Heart left ventricle (tissue), 16 donors: Measurements from ENCODE around the gene KIDINS220. TPM values are rescaled to one million over a fixed set of nuclear protein-coding genes. Genes with fewer than 3 reads are reported as not detected.

Experiments
- ATAC-seq, 4 donors: fragments of 200-7000 bp; cut with Tn5 transposase; one replicate each; pipeline ENCODE4 v1.9.1; 2020 to 2022; ENCODE audit warnings: moderate library complexity in 4 of 4, mild to moderate bottlenecking in 3 of 4, moderate number of reproducible peaks in 1 of 4
- DNase-seq, 5 donors: peaks; one replicate each; pipeline ENCODE4 v3.0.0-alpha.2; 2020
- H3K27ac ChIP-seq, 12 donors: fragments of 200-600 bp; sonication (generic) in 4 of 12; one replicate each; pipeline versions ENCODE4 v1.5.0 to v1.8.0; 2016 to 2022; ENCODE audit warnings: mild to moderate bottlenecking in 2 of 12
- H3K27me3 ChIP-seq, 9 donors: fragments of 200-600 bp; sonication (generic) in 2 of 9; one replicate each; pipeline versions ENCODE4 v1.5.1 to v1.8.0; 2016 to 2022; ENCODE audit warnings: mild to moderate bottlenecking in 3 of 9
- H3K36me3 ChIP-seq, 9 donors: fragments of 200-600 bp; sonication (generic) in 2 of 9; one replicate each; pipeline versions ENCODE4 v1.5.0 to v1.8.0; 2018 to 2022; ENCODE audit warnings: mild to moderate bottlenecking in 2 of 9
- H3K4me1 ChIP-seq, 12 donors: fragments of 200-600 bp; sonication (generic) in 4 of 12; one replicate each; pipeline versions ENCODE4 v1.5.0 to v1.8.0; 2016 to 2022; ENCODE audit warnings: mild to moderate bottlenecking in 3 of 12
- H3K4me3 ChIP-seq, 12 donors: fragments of 200-600 bp; sonication (generic) in 4 of 12; one replicate each; pipeline versions ENCODE4 v1.5.0 to v1.8.0; 2017 to 2022; ENCODE audit warnings: mild to moderate bottlenecking in 9 of 12, moderate library complexity in 4 of 12
- H3K9me3 ChIP-seq, 12 donors: fragments of 200-600 bp; sonication (generic) in 4 of 12; one replicate each; pipeline versions ENCODE4 v1.5.0 to v1.8.0; 2016 to 2022; ENCODE audit warnings: mild to moderate bottlenecking in 1 of 12
- CTCF ChIP-seq, 12 donors: fragments of 200-600 bp; sonication (generic) in 4 of 12; IDR thresholded peaks; one replicate each; pipeline versions ENCODE4 v1.5.0 to v1.8.0; 2018 to 2022; ENCODE audit warnings: antibody characterized with exemption in 12 of 12, mild to moderate bottlenecking in 5 of 12
- POLR2A ChIP-seq, 2 donors: fragments of 450-650 bp; IDR thresholded peaks; one replicate each; pipeline ENCODE4 v1.6.1; 2017; ENCODE audit warnings: antibody characterized with exemption in 2 of 2, mild to moderate bottlenecking in 2 of 2, moderate library complexity in 2 of 2
- WGBS, 4 donors: extraction: QIAGEN DNeasy Blood & Tissue Kit in 2 of 4; methylation state at CpG; one replicate each; pipeline versions ENCODE4 v1.1.5 to v1.1.7; 2013 to 2018; 5-methylcytosine and 5-hydroxymethylcytosine counted together
- intact Hi-C, 10 donors: fragments of 100-400 bp; cut with DNase I; formaldehyde crosslinking; loops; one replicate each; pipeline versions ENCODE4 v1.11.1 to v1.14.2; 2022
- long read RNA-seq, 3 donors: library from polyadenylated mRNA; unstranded; transcript quantifications; one replicate each; pipeline ENCODE4 v2.0.0, GENCODE V29; 2020 to 2021
- polyA plus RNA-seq, 2 donors: library from polyadenylated mRNA; stranded (reverse); fragments of 200-250 nt; gene quantifications; one replicate each; pipeline ENCODE4 v1.2.3, GENCODE V29; 2013
- total RNA-seq, 9 donors: library from RNA; depleted of rRNA in 2 of 9; stranded (reverse); fragments of >200 nt in 2 of 9; fragmentation: NEBNext Ultra II Directional in 3 of 9; extraction: Animal tissue kit (Norgen Biotek cat#: 25700) in 3 of 9; gene quantifications; one replicate each; pipeline versions ENCODE4 v1.1.0 to v1.2.4, GENCODE V29; 2016 to 2023
- donor health status: ischemic (EF 13 %, LVEDD 7.1; RV severe dilation, severe dysfunction).
- donor health status: healthy with polysubstance abuse.
- donor health status: DM: no; HTN: yes; CAD: no.
- donor health status: DM: no; HTN: no; CAD: no.
- donor health status: ischemic (EF 25% LVEDD 6.9; RV normal size, moderate dysfunction).
- donor health status: ischemic (EF 25% LVEDD 5.7; RV mildly dilated, moderate dysfunction).
- donor health status: healthy.
- donor health status: DM: yes; HTN: yes; CAD: no.
- donor health status: ischemic (EF 35%, LVEDD 5.7; RV mildly dilated, moderate dysfunction).
- donor health status: nonischemic (EF 11% LVEDD 7.7; RV severe dilation, severe dysfunction).
- donor health status: DM: yes; HTN: yes; CAD: no.
- donor health status: PGD.
- donor health status: ischemic (EF 29% LVEDD 5.4; RV normal size, mild dysfunction).
- donor health status: nonischemic (EF 23%, LVEDD 6.1; RV moderate dilation, normal function).

KIDINS220 gene
- total RNA-seq (100 to 1,000 TPM in 1 of 9 donors, 10 to 100 TPM in 8; 56.5 to 108 (median 80.2) TPM), polyA plus RNA-seq (10 to 100 TPM; 22.7 to 38.4 TPM)
- long read RNA-seq, donor 1, partial matches to known transcripts, result 38 of 63 reads
- long read RNA-seq, donor 1, other reads (novel, unspliced or antisense), result 25 of 63 reads
- long read RNA-seq, donor 2, full-length matches to known transcripts, result 8 of 147 reads
- long read RNA-seq, donor 2, partial matches to known transcripts, result 90 of 147 reads
- long read RNA-seq, donor 2, other reads (novel, unspliced or antisense), result 49 of 147 reads
- long read RNA-seq, donor 3, full-length matches to known transcripts, result 1 of 82 reads
- long read RNA-seq, donor 3, partial matches to known transcripts, result 52 of 82 reads
- long read RNA-seq, donor 3, other reads (novel, unspliced or antisense), result 29 of 82 reads

GRCh38 chr2:8836971-8837794 is at the start of gene KIDINS220:
Gene KIDINS220, minus strand, starts transcription at chr2:8837613. Its CDS starts 10,520 bp downstream, at chr2:8827093.
- Histone ChIP-seq H3K27ac (peak within 1 kb of the TSS; percentile 71 to 94 (median 86)), H3K27me3 (no peaks in the 10 kb centered on the region), H3K9me3 (no peaks in the 10 kb centered on the region), H3K4me1 (peaks cover 0 to 50% (median 36%) of the 10 kb centered on the region in 12 donors), H3K36me3 (no peaks in the 10 kb centered on the region), H3K4me3 (peak within 1 kb of the TSS; percentile 71 to 99 (median 92))
- intact Hi-C loops, result loop anchor here in 1 of 10 donors (10.0 kb wide), 1 partner anchor 168 kb away; the partner anchor contains the start of gene MBOAT2
- ATAC-seq (peak; percentile 94 to 99 (median 98)), DNase-seq (peak; percentile 85 to 92 (median 87))
- TF ChIP-seq POLR2A (IDR thresholded peaks at IDR 0.05), result peak in 1 of 2 donors; percentile 91
- TF ChIP-seq CTCF (IDR thresholded peaks at IDR 0.05), result no peak
- WGBS, 4 donors, result 0 to 2% (median 1%) methylated on average over 36 to 67 of the region's 67 CpGs

GRCh38 chr2:8886876-8887275 is 49.5 kb upstream of the KIDINS220 start:
- ATAC-seq, result no peak
- H3K4me1 ChIP-seq, result peaks cover 0 to 8% (median 0%) of the 10 kb centered on the region in 12 donors
- DNase-seq, result no peak
- peaks cover 0 to 4% (median 0%) of the 10 kb centered on the region in 9 donors for H3K36me3 ChIP-seq
- no peak overlapping the region for H3K4me3 ChIP-seq
- no peak for TF ChIP-seq CTCF (IDR thresholded peaks at IDR 0.05)
- TF ChIP-seq POLR2A (IDR thresholded peaks at IDR 0.05), result no peak
- H3K9me3 ChIP-seq, result no peaks in the 10 kb centered on the region
- 87 to 91% (median 90%) methylated on average over 2 of the region's 2 CpGs for WGBS, 4 donors
- intact Hi-C loops, result loop anchor here in 1 of 10 donors (10.0 kb wide), 1 partner anchor 448 kb away; no protein-coding TSS in a partner anchor
- H3K27ac ChIP-seq, result no peak overlapping the region
- no peaks in the 10 kb centered on the region for H3K27me3 ChIP-seq

GRCh38 chr2:8886202-8886518 is 48.7 kb upstream of the KIDINS220 start:
- Histone ChIP-seq H3K9me3 (no peaks in the 10 kb centered on the region), H3K4me1 (peaks cover 0 to 8% (median 0%) of the 10 kb centered on the region in 12 donors), H3K4me3 (no peak overlapping the region), H3K27me3 (no peaks in the 10 kb centered on the region), H3K36me3 (peaks cover 0 to 8% (median 0%) of the 10 kb centered on the region in 9 donors), H3K27ac (peak overlapping the region in 3 of 12 donors; percentile 32 to 67 (median 44))
- DNase-seq (no peak), ATAC-seq (peak in 1 of 4 donors; percentile 12)
- WGBS, 4 donors, result 24 to 50% (median 36%) methylated on average over 1 of the region's 1 CpG
- TF ChIP-seq POLR2A (IDR thresholded peaks at IDR 0.05), result no peak
- no peak for TF ChIP-seq CTCF (IDR thresholded peaks at IDR 0.05)
- intact Hi-C loops, result loop anchor here in 1 of 10 donors (10.0 kb wide), 1 partner anchor 449 kb away; no protein-coding TSS in a partner anchor
